AG10803 (cell line): ENCODE results near the gene NUTM2D.
A peak's percentile ranks its signal among the peaks of the same experiment; 100 is the strongest.
"Not testable (repeated sequence)": the region's sequence is repeated elsewhere in the genome, so short reads cannot be mapped to it uniquely, and the experiment has no call there.

Experiments
- DNase-seq: peaks from one replicate; pipeline ENCODE4 v3.0.0; 2010; ENCODE audit warnings: low read depth
- H3K4me3 ChIP-seq: 2 replicates; pipeline ENCODE4 v1.5.1; 2011; ENCODE audit warnings: mild to moderate bottlenecking, low read length, control low read depth

NUTM2D gene

DNA sequence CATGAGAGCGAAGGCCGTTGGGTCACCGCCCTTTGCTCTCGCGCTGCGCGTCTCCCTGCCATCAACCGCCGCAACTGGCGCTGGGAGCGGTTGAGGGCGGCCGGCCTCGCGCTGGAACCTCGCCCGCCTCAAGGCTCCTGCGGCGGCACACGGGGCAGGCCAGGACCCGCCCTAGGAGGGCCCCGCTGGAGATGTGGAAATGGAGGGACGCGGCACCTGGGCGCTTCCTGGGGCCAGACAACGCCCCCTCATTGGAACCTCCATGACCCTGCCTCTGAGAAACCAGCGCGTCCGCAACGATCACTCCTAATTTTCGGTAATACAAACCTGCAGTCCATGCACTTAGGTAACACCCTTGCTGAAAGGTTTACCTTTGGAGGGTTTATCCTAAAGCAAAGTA is 2.4 kb upstream of the NUTM2D start:
- DNase-seq, H3K4me3 ChIP-seq: not testable (repeated sequence)

DNA sequence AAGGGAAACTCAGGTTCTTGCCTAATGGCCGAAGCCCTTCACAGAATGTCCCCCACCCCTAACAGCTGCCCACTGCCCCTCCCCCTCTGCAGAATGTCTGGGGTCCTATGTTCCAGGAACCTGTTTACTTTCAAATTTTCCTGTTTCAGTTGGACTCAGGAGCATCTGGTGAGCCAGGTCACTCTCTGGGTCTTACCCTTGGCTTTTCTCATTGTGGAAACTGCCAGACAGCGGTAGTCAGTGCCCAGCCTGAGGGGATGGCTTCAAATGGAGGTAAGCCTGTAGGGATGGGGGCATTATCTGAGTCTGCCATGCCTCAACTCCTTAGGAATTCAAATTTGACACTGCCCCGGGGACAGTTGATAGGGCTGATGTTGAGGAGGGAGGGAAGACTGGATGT is 615 bp downstream of the NUTM2D start:
- not testable (repeated sequence) for H3K4me3 ChIP-seq, DNase-seq

DNA sequence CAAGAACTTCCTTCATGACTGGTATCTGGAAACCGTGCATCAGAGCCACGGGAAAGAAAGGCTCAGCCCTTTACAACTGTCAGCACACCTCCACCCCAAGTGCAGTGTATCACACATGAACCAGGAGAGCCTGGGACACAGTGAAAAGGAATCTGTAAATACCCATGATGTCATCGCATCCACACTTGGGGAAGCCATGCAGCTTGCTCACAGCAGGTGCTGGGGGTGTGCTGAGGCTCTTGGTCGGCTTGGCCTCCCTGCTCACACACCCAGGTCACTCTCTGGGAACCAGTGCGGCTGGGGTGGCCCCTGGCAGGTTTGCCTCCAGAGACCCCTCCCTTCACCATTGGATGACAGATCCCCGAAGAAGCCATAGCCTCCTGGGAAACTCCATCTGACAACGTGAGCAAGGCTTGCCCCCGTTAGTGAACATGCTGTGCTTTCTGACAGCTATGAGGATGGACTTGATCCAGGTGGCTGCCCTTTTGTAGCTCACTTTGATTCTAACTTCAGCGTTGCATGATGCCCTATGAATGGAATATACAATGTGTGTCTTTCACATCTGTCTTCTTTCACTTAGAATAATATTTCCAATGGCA is 12.1 kb downstream of the NUTM2D start:
- not testable (repeated sequence) for DNase-seq, H3K4me3 ChIP-seq

DNA sequence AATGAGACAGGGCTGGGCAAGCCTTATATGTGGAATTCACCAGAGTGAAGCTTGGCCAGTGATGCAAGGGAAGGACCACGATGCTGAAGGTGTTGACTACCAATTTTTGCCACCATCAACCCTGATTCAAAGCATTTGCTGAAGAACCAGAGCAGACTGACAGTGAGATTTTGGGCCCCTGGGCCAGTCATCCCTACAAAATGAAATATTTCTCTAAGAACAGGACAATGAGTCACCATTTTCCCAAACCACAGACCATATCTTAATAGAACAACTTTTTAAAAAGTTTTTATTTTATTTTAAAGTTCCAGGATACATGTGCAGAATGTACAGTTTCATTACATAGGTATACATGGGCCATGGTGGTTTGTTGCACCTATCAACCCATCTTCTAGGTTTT is 16.5 kb downstream of the NUTM2D start:
- H3K4me3 ChIP-seq: not testable (repeated sequence)
- peak; percentile 1 for DNase-seq

DNA sequence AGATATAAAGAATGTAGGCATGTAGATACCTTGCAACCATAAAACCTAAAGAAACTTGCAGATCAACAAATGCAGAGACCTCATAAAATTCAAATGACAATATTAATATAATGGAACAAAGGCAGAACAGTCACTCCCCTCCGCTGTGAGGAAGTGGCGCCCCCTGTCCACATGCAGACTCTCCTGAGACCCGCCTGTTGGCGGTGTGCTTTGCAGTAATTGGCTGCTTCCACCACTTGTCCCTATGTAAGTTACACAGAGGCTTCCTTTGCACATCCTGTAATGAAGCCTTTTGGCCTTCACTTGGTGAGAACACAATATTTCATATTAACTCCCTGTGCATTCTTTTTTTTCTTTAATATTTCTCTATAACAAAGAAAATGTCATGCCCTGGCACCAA is 21.6 kb downstream of the NUTM2D start:
- not testable (repeated sequence) for DNase-seq, H3K4me3 ChIP-seq

DNA sequence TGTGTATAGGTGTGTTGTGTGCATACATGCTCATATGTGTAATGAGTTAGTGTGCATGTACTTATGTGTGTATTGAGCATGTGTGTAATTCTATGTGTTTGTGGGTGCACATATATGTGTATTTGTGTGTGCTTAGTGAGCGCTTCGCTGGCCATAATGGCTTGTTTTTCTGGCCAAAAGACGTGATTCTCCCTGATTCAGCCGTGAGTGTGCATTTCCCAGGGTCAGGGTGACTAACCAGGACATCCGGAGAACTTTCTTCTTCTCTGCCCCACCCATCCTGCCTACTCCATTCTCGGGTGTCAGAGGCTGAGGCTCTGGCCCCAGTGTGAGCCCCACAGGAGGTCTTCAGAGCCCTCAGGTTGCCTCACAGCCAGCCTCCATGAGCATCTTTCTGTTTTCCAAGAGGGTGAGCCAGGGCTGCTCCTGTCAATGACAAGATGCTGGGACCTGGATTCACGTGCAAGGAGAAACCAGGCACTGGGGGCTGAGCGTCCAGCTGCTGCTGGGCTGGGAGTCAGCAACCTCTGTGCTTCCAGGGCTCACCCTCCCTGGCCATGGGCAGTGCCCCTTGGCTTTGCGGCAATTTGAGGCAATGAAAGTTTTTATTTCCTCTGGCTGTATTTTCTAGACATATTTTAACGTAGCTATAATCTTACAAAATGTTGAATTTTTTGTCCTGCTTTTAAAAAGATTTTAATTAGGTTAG is 25.8 kb downstream of the NUTM2D start:
- H3K4me3 ChIP-seq: not testable (repeated sequence)
- peak; percentile 0 for DNase-seq

DNA sequence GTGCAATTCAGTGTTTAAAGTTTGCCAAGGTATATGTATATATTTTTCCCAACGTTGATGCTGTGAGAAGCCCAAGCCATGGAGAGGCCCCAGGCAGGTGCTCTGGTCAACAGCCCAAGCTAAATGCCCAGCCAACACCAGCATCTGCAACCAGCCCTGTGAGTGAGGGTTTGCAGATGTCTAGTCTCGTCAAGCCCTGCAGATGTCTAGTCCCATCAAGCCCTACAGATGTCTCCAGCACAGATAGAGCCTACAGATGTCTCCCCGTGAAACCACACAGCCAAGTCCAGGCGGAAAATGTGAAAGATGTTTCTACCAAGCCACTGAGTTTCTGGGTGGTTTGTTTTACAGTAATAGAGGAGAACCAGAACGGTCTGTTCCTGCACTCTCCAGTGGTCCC is 26.7 kb downstream of the NUTM2D start:
- not testable (repeated sequence) for H3K4me3 ChIP-seq, DNase-seq

DNA sequence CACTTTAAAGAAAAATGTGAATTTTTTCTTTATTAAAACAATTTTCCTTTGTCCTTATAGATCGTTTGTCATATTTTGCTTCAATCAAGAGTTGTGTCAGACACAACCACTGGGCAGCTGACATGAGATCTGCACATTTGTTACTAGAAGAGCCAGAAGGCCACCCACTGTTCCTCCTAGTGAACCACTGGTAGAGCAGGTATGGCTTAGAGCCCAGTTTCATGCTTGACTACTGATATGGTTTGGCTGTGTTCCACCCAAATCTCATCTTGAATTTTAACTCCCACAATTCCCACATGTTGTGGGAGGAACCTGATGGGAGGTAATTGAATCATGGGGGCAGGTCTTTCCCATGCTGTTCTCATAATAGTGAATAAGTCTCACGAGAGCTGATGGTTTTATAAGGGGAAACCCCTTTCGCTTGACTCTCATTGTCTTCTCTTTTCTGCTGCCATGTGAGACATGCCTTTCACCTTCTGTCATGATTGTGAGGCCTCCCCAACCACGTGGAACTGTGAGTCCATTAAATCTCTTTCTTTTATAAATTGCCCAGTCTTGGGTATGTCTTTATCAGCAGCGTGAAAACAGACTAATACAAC is 28.3 kb downstream of the NUTM2D start:
- H3K4me3 ChIP-seq: not testable (repeated sequence)

DNA sequence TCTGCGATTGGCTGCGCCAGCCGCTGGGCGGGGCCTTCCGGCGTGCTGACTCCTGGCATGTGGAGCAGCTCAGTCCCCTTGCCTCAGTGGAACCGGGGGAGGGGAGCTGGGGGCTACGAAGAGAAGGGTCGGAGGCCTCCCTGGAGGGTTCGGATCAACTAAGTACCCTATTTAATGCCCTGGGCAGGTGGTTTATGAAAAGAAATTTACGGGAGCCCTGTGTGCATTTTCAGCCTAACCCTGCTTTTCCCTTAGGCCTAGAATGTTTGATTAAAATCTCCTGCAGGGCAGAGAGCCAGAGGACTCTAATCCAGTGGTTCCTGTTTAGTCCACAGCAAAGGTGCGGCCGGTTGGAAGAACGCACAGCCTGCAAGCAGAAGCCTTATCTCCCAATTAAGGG is 33.8 kb downstream of the NUTM2D start:
- not testable (repeated sequence) for H3K4me3 ChIP-seq, DNase-seq

More for the DNA sequence above, 28.3 kb downstream of the NUTM2D start:
- DNase-seq: not testable (repeated sequence)

DNA sequence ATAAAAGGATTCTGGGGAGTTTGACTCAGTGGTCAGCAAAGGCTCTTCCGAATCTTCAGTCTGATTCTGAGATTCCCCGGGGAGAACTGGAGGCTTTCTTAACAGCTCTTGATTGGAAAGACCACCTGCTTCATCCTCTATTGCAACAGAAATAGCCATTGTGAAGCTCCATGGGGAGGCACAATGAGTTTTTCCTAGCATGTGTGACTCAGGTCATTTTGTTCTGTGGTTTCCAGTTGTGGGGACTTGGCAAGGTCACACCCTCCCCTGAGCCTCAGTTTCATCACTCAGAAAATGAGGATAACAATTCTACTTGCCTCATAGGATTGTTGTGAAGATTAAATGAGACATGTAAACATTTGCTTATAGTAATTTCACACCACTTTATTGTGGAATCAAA is 38.7 kb downstream of the NUTM2D start:
- peak; percentile 0 for DNase-seq
- H3K4me3 ChIP-seq: not testable (repeated sequence)

DNA sequence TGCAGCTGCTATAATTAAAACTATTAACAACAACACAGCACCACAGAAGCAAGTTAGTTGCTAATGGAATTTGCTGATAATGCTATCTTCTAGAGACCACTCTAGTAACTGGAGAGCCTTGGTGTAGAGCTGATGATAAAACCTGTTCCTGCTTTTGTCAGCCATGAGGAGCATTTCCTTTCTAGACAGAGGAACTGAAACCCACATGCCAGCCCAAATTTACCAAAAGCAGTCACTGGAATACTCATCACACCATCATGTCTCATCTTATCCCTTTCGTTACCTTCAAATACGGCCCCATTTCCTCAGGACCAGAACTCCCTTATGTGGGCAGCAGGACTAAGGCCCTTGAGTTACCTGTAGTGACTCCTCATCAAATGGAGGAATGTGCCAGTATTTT is 40.9 kb downstream of the NUTM2D start:
- not testable (repeated sequence) for H3K4me3 ChIP-seq, DNase-seq

DNA sequence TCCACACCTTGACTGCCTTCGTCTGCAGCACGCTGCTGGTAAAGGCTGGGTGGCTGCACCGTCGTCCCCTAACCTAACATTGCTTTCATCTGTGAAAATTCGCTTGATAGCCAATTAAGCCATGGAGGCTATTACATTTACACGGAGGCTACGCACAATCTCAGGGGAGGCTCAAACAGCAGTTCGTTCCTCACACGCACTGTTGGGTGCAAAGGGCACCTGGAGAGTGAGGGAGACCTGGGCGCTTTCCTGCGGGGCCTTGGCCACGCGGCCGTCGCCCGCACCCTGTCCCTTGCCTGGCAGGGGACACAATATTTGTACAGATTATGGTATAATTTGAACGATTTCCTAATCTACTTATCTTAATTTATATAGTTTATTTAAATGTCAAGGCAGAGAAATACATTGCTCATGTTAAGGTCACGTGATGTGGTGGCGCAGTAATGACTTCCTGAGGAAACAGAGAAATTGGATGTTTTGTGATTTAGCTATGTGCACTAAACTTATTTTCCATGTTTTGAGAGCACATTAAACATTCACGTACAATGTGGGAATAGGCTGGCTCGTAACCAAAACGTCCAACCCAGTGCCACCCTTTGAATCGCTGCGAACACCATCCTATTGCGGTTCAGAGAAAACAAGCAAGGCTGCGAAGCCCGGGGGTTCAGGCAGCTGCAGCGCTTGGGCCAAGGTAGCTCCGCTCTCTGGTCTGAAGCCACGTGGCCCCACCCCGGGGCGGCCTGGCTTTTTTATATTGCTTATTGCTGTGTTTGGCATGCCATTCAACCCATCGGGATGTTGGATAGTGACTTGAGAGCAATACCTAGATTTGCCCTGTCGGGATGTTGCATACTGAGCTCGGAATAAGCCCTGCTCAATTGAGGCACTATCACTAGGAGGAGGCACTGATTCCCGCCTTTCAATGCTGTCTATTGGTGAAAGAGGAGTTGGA is 50.2 kb downstream of the NUTM2D start:
- not testable (repeated sequence) for DNase-seq

DNA sequence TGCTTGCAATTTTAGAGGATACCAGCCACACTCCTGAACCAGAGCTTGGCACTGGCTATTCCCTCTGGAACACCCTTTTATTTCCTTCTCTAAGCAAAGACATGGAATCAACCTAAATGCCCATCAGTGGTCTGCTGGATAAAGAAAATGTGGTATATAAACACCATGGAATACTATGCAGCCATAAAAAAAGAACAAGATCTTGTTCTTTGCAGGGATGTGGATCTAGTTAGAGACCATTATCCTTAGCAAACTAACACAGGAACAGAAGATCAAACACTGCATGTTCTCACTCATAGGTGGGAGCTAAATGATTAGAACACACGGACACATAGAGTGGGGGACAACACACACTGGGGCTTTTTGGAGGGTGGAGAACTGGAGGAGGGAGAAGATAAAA is 56.4 kb downstream of the NUTM2D start:
- not testable (repeated sequence) for DNase-seq

More for the DNA sequence above, 50.2 kb downstream of the NUTM2D start:
- not testable (repeated sequence) for H3K4me3 ChIP-seq

More for the DNA sequence above, 56.4 kb downstream of the NUTM2D start:
- H3K4me3 ChIP-seq: not testable (repeated sequence)
